Mammary epithelial cell (primary cell): ENCODE data around the gene AKIP1.

Experiments
- CTCF ChIP-seq, 2 donors: IDR thresholded peaks in 1 of 2; conservative IDR thresholded peaks in 1 of 2; 2 replicates each; pipeline ENCODE4 v1.5.1; 2011 to 2012; ENCODE audit warnings: inconsistent platforms in 2 of 2, low read length in 2 of 2, mild to moderate bottlenecking in 2 of 2, control low read depth in 1 of 2, low read depth in 1 of 2; ENCODE audit not compliant: insufficient read depth in 1 of 2; ENCODE audit errors: extremely low read depth in 1 of 2
- EZH2 ChIP-seq: IDR thresholded peaks from 2 replicates; pipeline ENCODE4 v1.6.1; 2012; ENCODE audit warnings: low read length, inconsistent platforms, borderline replicate concordance

GRCh38 chr11:8962841-8963240, 51.9 kb downstream of the AKIP1 start:
- TF ChIP-seq EZH2 (no peak), CTCF (conservative IDR thresholded peaks at IDR 0.05 in 1 of 2, IDR thresholded peaks at IDR 0.05 in 1 of 2; ENCODE audit: extremely low read depth in 1 of 2, insufficient read depth in 1 of 2, low read depth in 1 of 2, low read length in 2 of 2) (no peak)
